Endothelial cell of umbilical vein (primary cell): ENCODE measurements around the gene CDK4. TPM values are rescaled to one million over a fixed set of nuclear protein-coding genes. Genes with fewer than 3 reads are reported as not detected.

Source experiments
- BruUV-seq: library from RNA; stranded (reverse); fragments of 400-500 nt; replicated peaks from 2 replicates; lab custom pipeline; 2021; lab: Mats Ljungman, UMichigan
- CTCF ChIA-PET: fragments of 300-600, 350-600 bp; sonication (Branson Sonifier 250); formaldehyde crosslinking; loops from one replicate; lab custom pipeline; 2021; ENCODE audit warnings: antibody characterized with exemption, inconsistent platforms; lab: Charles Lee
- POLR2A ChIA-PET: fragments of 300-600, 350-600 bp; sonication (Branson Sonifier 250); formaldehyde crosslinking; loops from one replicate; lab custom pipeline; 2021; ENCODE audit warnings: antibody characterized with exemption, inconsistent platforms; lab: Charles Lee
- DNase-seq: peaks from one replicate; pipeline ENCODE4 v3.0.0-alpha.2; 2011; ENCODE audit warnings: low read depth, low spot score
- FAIRE-seq: peaks from 2 replicates; lab custom pipeline; 2011; peaks lifted over from hg19 to GRCh38; lab: Jason Lieb, UNC
- H2AFZ ChIP-seq: 2 replicates; pipeline ENCODE4 v1.6.0; 2012; ENCODE audit warnings: low read depth, low read length, control low read depth, inconsistent platforms
- H3K27ac ChIP-seq: 2 replicates; pipeline ENCODE4 v1.5.1; 2011; ENCODE audit warnings: low read depth, mild to moderate bottlenecking, control low read depth, low read length, moderate library complexity; ENCODE audit not compliant: insufficient read depth
- H3K27me3 ChIP-seq, 2 experiments: 2 replicates each; pipeline versions ENCODE4 v1.6.0 to v1.6.1; 2011; ENCODE audit warnings: low read length in 2 of 2, mixed read lengths in 1 of 2; ENCODE audit not compliant: control insufficient read depth in 2 of 2, insufficient read depth in 2 of 2
- H3K36me3 ChIP-seq, 2 experiments: 2 replicates in 1 of 2; 3 replicates in 1 of 2; pipeline ENCODE4 v1.5.1; 2011; ENCODE audit warnings: low read length in 2 of 2, mild to moderate bottlenecking in 1 of 2, moderate library complexity in 1 of 2; ENCODE audit not compliant: control insufficient read depth in 2 of 2, insufficient read depth in 2 of 2; ENCODE audit errors: extremely low read depth in 1 of 2
- H3K4me1 ChIP-seq: 3 replicates; pipeline ENCODE4 v1.5.1; 2011; ENCODE audit warnings: mild to moderate bottlenecking, low read length; ENCODE audit not compliant: control insufficient read depth, insufficient read depth; ENCODE audit errors: extremely low read depth
- H3K4me2 ChIP-seq: 2 replicates; pipeline ENCODE4 v1.6.1; 2011; ENCODE audit warnings: low read length, control low read depth, mixed read lengths; ENCODE audit not compliant: insufficient read depth
- H3K4me3 ChIP-seq, 3 experiments: fragments of 200-600 bp in 1 of 3; sonication (generic), shearing (Covaris generic) in 1 of 3; replicated peaks in 1 of 3; 2 replicates each; pipeline ENCODE4 v1.5.1; 2011 to 2016; ENCODE audit warnings: control low read depth in 3 of 3, low read length in 3 of 3, mild to moderate bottlenecking in 2 of 3, inconsistent platforms in 1 of 3, low read depth in 1 of 3, moderate library complexity in 1 of 3; ENCODE audit not compliant: insufficient read depth in 1 of 3
- H3K79me2 ChIP-seq: 2 replicates; pipeline ENCODE4 v1.6.0; 2012; ENCODE audit warnings: low read length, inconsistent platforms; ENCODE audit not compliant: control insufficient read depth, insufficient read depth
- H3K9ac ChIP-seq: replicated peaks from 2 replicates; pipeline ENCODE3; 2011; ENCODE audit warnings: low read length, control low read depth; ENCODE audit not compliant: insufficient read depth; ENCODE audit errors: extremely low read depth
- H3K9me1 ChIP-seq: replicated peaks from 3 replicates; pipeline ENCODE4 v1.6.0; 2011; ENCODE audit warnings: mild to moderate bottlenecking, low read length; ENCODE audit not compliant: control insufficient read depth, insufficient read depth; ENCODE audit errors: extremely low read depth
- H3K9me3 ChIP-seq: replicated peaks from 2 replicates; pipeline ENCODE4 v1.5.1; 2012; ENCODE audit warnings: low read length, inconsistent platforms; ENCODE audit not compliant: control insufficient read depth, insufficient read depth
- H4K20me1 ChIP-seq: replicated peaks from 2 replicates; pipeline ENCODE3; 2011; ENCODE audit warnings: mild to moderate bottlenecking, low read length; ENCODE audit not compliant: control insufficient read depth, insufficient read depth; ENCODE audit errors: extremely low read depth
- EZH2 ChIP-seq: IDR thresholded peaks from 2 replicates; pipeline ENCODE4 v1.6.1; 2012; ENCODE audit warnings: borderline replicate concordance, low read depth, mild to moderate bottlenecking, moderate library complexity, low read length, inconsistent platforms; ENCODE audit not compliant: severe bottlenecking
- FOS ChIP-seq: IDR thresholded peaks from 2 replicates; pipeline ENCODE4 v1.6.1; 2011; ENCODE audit warnings: mild to moderate bottlenecking, low read length, moderate library complexity, borderline replicate concordance; ENCODE audit not compliant: insufficient read depth
- JUN ChIP-seq: IDR thresholded peaks from 2 replicates; pipeline ENCODE4 v1.6.1; 2011; ENCODE audit warnings: borderline replicate concordance, low read depth; ENCODE audit not compliant: insufficient read length, insufficient read depth
- MAX ChIP-seq: IDR thresholded peaks from 2 replicates; pipeline ENCODE4 v1.6.1; 2011; ENCODE audit not compliant: insufficient read depth, insufficient read length
- POLR2A ChIP-seq: IDR thresholded peaks from 2 replicates; pipeline ENCODE4 v1.6.1; 2012; ENCODE audit warnings: low read depth, mild to moderate bottlenecking, control low read depth, low read length
- POLR2AphosphoS5 ChIP-seq: IDR thresholded peaks from 2 replicates; pipeline ENCODE4 v1.6.1; 2012; ENCODE audit warnings: low read depth, mild to moderate bottlenecking, control low read depth, low read length, moderate library complexity; ENCODE audit not compliant: insufficient read depth
- dilution Hi-C: fragments of 300-500 bp; cut with MboI; formaldehyde crosslinking; loops from one replicate; pipeline ENCODE4 v1.15.0; 2019; ENCODE audit warnings: low sequenced_read_pairs; ENCODE audit not compliant: extremely low pct_ligation_motif_present
- intact Hi-C: fragments of 100-400 bp; cut with micrococcal nuclease; formaldehyde crosslinking; loops from one replicate; pipeline ENCODE4 v1.10.0; 2022
- polyA plus RNA-seq, 4 experiments: library from polyadenylated mRNA; depleted of rRNA in 3 of 4; stranded (reverse) in 3 of 4; unstranded in 1 of 4; fragments of >200 nt; gene quantifications; 2 replicates each; pipeline versions ENCODE4 v1.2.1 to v1.2.3, GENCODE V29; 2011 to 2012; ENCODE audit warnings: missing spikeins in 1 of 4
- total RNA-seq: library from RNA; stranded (reverse); gene quantifications from 2 replicates; pipeline ENCODE4 v1.2.3, GENCODE V29; 2021
- TF ChIP-seq, protein P1 (sequence below), 2 donors: IDR thresholded peaks; 1 replicate in 1 of 2; 2 replicates in 1 of 2; pipeline ENCODE4 v1.5.1; 2011; ENCODE audit warnings: low read length in 2 of 2, mild to moderate bottlenecking in 2 of 2, moderate library complexity in 2 of 2, control low read depth in 1 of 2, inconsistent platforms in 1 of 2, low read depth in 1 of 2; ENCODE audit not compliant: insufficient read depth in 1 of 2; ENCODE audit errors: extremely low read depth in 1 of 2

CDK4 gene
- total and polyA plus RNA-seq, 2 donors (not counting 3 experiments of a cell fraction or from before 2014, with no cell fraction given): 171 to 332 TPM

- Histone ChIP-seq H3K9ac (no peak overlapping the region), H3K36me3 (no peaks in the 10 kb centered on the region), H3K27ac (no peak overlapping the region), H3K4me1 (peaks cover 6% of the 10 kb centered on the region), H3K9me1 (no peaks in the 10 kb centered on the region), H4K20me1 (no peaks in the 10 kb centered on the region), H3K27me3 (peaks cover 30 to 33% of the 10 kb centered on the region in 2 experiments), H3K9me3 (no peaks in the 10 kb centered on the region), H3K4me3 (no peak overlapping the region), H2AFZ (no peak overlapping the region), H3K79me2 (no peaks in the 10 kb centered on the region), H3K4me2 (no peak overlapping the region)
- BruUV-seq: no TSS peak
- TF ChIP-seq EZH2 (no peak), FOS (no peak), POLR2A (no peak), POLR2AphosphoS5 (no peak), JUN (no peak), MAX (no peak)
- TF ChIP-seq, protein P1, sequence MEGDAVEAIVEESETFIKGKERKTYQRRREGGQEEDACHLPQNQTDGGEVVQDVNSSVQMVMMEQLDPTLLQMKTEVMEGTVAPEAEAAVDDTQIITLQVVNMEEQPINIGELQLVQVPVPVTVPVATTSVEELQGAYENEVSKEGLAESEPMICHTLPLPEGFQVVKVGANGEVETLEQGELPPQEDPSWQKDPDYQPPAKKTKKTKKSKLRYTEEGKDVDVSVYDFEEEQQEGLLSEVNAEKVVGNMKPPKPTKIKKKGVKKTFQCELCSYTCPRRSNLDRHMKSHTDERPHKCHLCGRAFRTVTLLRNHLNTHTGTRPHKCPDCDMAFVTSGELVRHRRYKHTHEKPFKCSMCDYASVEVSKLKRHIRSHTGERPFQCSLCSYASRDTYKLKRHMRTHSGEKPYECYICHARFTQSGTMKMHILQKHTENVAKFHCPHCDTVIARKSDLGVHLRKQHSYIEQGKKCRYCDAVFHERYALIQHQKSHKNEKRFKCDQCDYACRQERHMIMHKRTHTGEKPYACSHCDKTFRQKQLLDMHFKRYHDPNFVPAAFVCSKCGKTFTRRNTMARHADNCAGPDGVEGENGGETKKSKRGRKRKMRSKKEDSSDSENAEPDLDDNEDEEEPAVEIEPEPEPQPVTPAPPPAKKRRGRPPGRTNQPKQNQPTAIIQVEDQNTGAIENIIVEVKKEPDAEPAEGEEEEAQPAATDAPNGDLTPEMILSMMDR (IDR thresholded peaks at IDR 0.05; ENCODE audit: extremely low read depth in 1 of 2, insufficient read depth in 1 of 2, low read depth in 1 of 2, low read length in 2 of 2): no peak
- DNase-seq (no peak), FAIRE-seq (no peak)
- dilution Hi-C loops (no loop called here), intact Hi-C loops (no loop called here)
- POLR2A ChIA-PET: no interaction called here
- CTCF ChIA-PET: no interaction called here
Measured at GRCh38 chr12:57757771-57758170, 5.7 kb upstream of the CDK4 start.
